LNCaP clone FGC (cell line): ENCODE data around the gene RARS1.

Experiments used
- DNase-seq: peaks from one replicate; pipeline ENCODE4 v3.0.0-alpha.2; 2011; ENCODE audit warnings: low read depth
- H3K4me3 ChIP-seq: 2 replicates; pipeline ENCODE4 v1.5.1; 2011; ENCODE audit warnings: mild to moderate bottlenecking, low read depth, low read length, control low read depth
- CTCF ChIP-seq: IDR thresholded peaks from 2 replicates; pipeline ENCODE4 v1.5.1; 2012; ENCODE audit warnings: mild to moderate bottlenecking; ENCODE audit not compliant: control insufficient read depth, insufficient read depth; ENCODE audit errors: extremely low read depth

RARS1 gene

DNA sequence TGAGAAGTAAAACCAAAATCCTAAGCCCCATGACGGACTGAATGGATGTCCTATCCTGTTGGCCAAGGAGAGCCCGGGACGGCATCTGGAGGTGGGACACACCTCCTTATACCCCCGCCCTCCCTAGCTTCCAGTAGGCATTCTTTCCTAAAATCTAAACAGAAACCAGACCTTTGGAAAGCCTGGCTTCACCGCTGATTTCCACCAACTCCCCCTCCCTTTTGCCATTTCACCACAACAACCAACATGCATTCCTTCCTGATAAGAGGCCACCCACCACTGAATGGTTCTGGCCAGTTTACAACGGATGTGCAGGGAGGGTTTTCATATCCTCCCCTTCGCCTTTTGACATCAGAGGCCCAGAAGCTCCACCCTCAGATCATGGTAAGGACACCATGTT lies 9.2 kb upstream of the RARS1 start:
- H3K4me3 ChIP-seq, result no peak overlapping the region
- TF ChIP-seq CTCF, result no peak
- no peak for DNase-seq

- no peak for DNase-seq
- no peak overlapping the region for H3K4me3 ChIP-seq
- no peak for TF ChIP-seq CTCF
Measured at GRCh38 chr5:168479166-168479565, 7.1 kb upstream of the RARS1 start.

- no peak for DNase-seq
- TF ChIP-seq CTCF, result no peak
- no peak overlapping the region for H3K4me3 ChIP-seq
Measured at GRCh38 chr5:168480601-168481000, 5.7 kb upstream of the RARS1 start.

- no peak overlapping the region for H3K4me3 ChIP-seq
- TF ChIP-seq CTCF, result no peak
- no peak for DNase-seq
Measured at GRCh38 chr5:168481330-168481788, 4.9 kb upstream of the RARS1 start.

DNA sequence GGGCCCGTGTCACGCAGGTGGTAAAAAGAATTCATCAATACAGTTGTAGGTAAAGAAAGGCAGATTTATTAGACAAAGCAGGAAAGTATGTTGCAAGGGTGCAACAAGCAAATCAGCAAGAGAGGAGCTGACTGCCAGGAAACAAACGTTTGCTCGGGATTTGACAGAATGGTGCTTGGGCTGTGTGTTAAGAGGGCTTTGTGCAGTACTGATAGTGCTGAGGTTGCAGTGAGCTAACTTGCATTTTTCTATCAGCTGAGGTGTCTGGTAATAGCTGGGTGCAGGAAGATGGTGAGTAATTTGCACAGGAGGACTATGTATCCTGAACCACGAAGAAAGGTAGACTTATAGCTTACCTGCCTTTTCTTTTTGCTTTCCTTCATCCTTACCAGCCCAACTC lies 3.9 kb upstream of the RARS1 start:
- no peak for DNase-seq
- no peak for TF ChIP-seq CTCF
- no peak overlapping the region for H3K4me3 ChIP-seq

GRCh38 chr5:168489059-168489458 lies 2.8 kb downstream of the RARS1 start:
- DNase-seq, result no peak
- no peak for TF ChIP-seq CTCF
- no peak overlapping the region for H3K4me3 ChIP-seq

- no peak for DNase-seq
- H3K4me3 ChIP-seq, result no peak overlapping the region
- no peak for TF ChIP-seq CTCF
Measured at GRCh38 chr5:168494057-168494555, 7.8 kb downstream of the RARS1 start.
